H9 (cell line): Measurements from ENCODE around the gene C18orf54. TPM values are rescaled to one million over a fixed set of nuclear protein-coding genes. Genes with fewer than 3 reads are reported as not detected.

Experiments used
- DNase-seq: peaks from one replicate; pipeline ENCODE4 v3.0.0-alpha.2; 2017
- H2AFZ ChIP-seq: one replicate; pipeline ENCODE4 v1.6.1; 2013; ENCODE audit warnings: mild to moderate bottlenecking, low read length, control low read depth, moderate library complexity
- H2AK5ac ChIP-seq: 2 replicates; pipeline ENCODE4 v1.6.1; 2013; ENCODE audit warnings: low read length, control low read depth, mixed read lengths; ENCODE audit not compliant: insufficient read length
- H2BK120ac ChIP-seq: one replicate; pipeline ENCODE4 v1.6.1; 2013; ENCODE audit warnings: low read depth, mild to moderate bottlenecking, low read length, control low read depth, inconsistent platforms; ENCODE audit not compliant: poor library complexity, severe bottlenecking
- H2BK12ac ChIP-seq: 2 replicates; pipeline ENCODE4 v1.6.1; 2013; ENCODE audit warnings: low read length, control low read depth, mixed read lengths, low read depth; ENCODE audit not compliant: insufficient read length
- H2BK15ac ChIP-seq: 2 replicates; pipeline ENCODE4 v1.6.1; 2013; ENCODE audit warnings: low read depth, low read length, control low read depth
- H2BK20ac ChIP-seq: one replicate; pipeline ENCODE4 v1.6.1; 2013; ENCODE audit warnings: low read depth, mild to moderate bottlenecking, low read length, control low read depth, inconsistent platforms; ENCODE audit not compliant: poor library complexity, severe bottlenecking
- H2BK5ac ChIP-seq: 2 replicates; pipeline ENCODE4 v1.6.1; 2013; ENCODE audit warnings: low read length, control low read depth, mixed read lengths; ENCODE audit not compliant: insufficient read length
- H3K14ac ChIP-seq: 2 replicates; pipeline ENCODE4 v1.6.1; 2013; ENCODE audit warnings: low read length, control low read depth; ENCODE audit not compliant: insufficient read depth
- H3K18ac ChIP-seq: 2 replicates; pipeline ENCODE4 v1.6.1; 2013; ENCODE audit warnings: low read depth, mild to moderate bottlenecking, mixed read lengths, low read length, control low read depth; ENCODE audit not compliant: insufficient read length
- H3K23ac ChIP-seq: 2 replicates; pipeline ENCODE4 v1.6.1; 2013; ENCODE audit warnings: low read length, control low read depth, mixed read lengths, low read depth; ENCODE audit not compliant: insufficient read length
- H3K23me2 ChIP-seq: 2 replicates; pipeline ENCODE4 v1.6.1; 2013; ENCODE audit warnings: low read depth, mild to moderate bottlenecking, mixed read lengths, low read length, control low read depth; ENCODE audit not compliant: insufficient read length, poor library complexity, severe bottlenecking
- H3K27ac ChIP-seq: 2 replicates; pipeline ENCODE4 v1.5.1; 2013; ENCODE audit warnings: low read length, control low read depth, mixed read lengths, low read depth; ENCODE audit not compliant: insufficient read length
- H3K27me3 ChIP-seq: 2 replicates; pipeline ENCODE4 v1.6.1; 2013; ENCODE audit warnings: low read length, control low read depth, inconsistent platforms; ENCODE audit not compliant: insufficient read depth
- H3K4ac ChIP-seq: 2 replicates; pipeline ENCODE4 v1.6.1; 2013; ENCODE audit warnings: low read depth, mild to moderate bottlenecking, control low read depth, inconsistent platforms, low read length, moderate library complexity
- H3K4me1 ChIP-seq: 2 replicates; pipeline ENCODE4 v1.6.1; 2013; ENCODE audit warnings: low read length, control low read depth, inconsistent platforms; ENCODE audit not compliant: insufficient read depth
- H3K4me2 ChIP-seq: 2 replicates; pipeline ENCODE4 v1.6.1; 2013; ENCODE audit warnings: low read length, control low read depth, mixed read lengths; ENCODE audit not compliant: insufficient read length, insufficient read depth
- H3K56ac ChIP-seq: 2 replicates; pipeline ENCODE4 v1.6.1; 2013; ENCODE audit warnings: low read depth, mild to moderate bottlenecking, mixed read lengths, low read length, control low read depth; ENCODE audit not compliant: insufficient read length
- H3K79me1 ChIP-seq: 2 replicates; pipeline ENCODE4 v1.6.1; 2013; ENCODE audit warnings: low read depth, mild to moderate bottlenecking, moderate library complexity, low read length, control low read depth, inconsistent platforms; ENCODE audit not compliant: insufficient read depth, poor library complexity, severe bottlenecking
- H3K79me2 ChIP-seq: 2 replicates; pipeline ENCODE4 v1.6.1; 2013; ENCODE audit warnings: low read length, control low read depth, inconsistent platforms; ENCODE audit not compliant: insufficient read depth
- H3K9ac ChIP-seq: 2 replicates; pipeline ENCODE4 v1.6.1; 2013; ENCODE audit warnings: low read length, control low read depth, mixed read lengths; ENCODE audit not compliant: insufficient read length; ENCODE audit errors: extremely low read depth
- H3K9me3 ChIP-seq: one replicate; pipeline ENCODE4 v1.6.1; 2013; ENCODE audit warnings: low read depth, low read length, inconsistent platforms; ENCODE audit not compliant: control insufficient read depth
- H3T11ph ChIP-seq: one replicate; pipeline ENCODE4 v1.6.1; 2013; ENCODE audit warnings: mild to moderate bottlenecking, low read length, control low read depth, inconsistent platforms
- H4K20me1 ChIP-seq: one replicate; pipeline ENCODE4 v1.6.1; 2013; ENCODE audit not compliant: control insufficient read depth, insufficient read length, insufficient read depth
- H4K5ac ChIP-seq: 2 replicates; pipeline ENCODE4 v1.6.1; 2013; ENCODE audit warnings: low read depth, mild to moderate bottlenecking, mixed read lengths, low read length, control low read depth; ENCODE audit not compliant: insufficient read length
- H4K8ac ChIP-seq: replicated peaks from 2 replicates; pipeline ENCODE4 v1.6.1; 2013; ENCODE audit warnings: low read length, control low read depth, mixed read lengths, low read depth; ENCODE audit not compliant: insufficient read length
- H4K91ac ChIP-seq: 2 replicates; pipeline ENCODE4 v1.6.1; 2013; ENCODE audit warnings: low read depth, mild to moderate bottlenecking, moderate library complexity, mixed read lengths, low read length, control low read depth; ENCODE audit not compliant: insufficient read length
- H3K27ac Mint-ChIP-seq, 3 experiments: 2 replicates in 2 of 3; 3 replicates in 1 of 3; pipeline ENCODE4 v1.8.0; 2020 to 2021; ENCODE audit warnings: mixed read lengths in 3 of 3, mild to moderate bottlenecking in 1 of 3, moderate library complexity in 1 of 3
- H3K27me3 Mint-ChIP-seq: 2 replicates; pipeline ENCODE4 v1.8.0; 2021; ENCODE audit warnings: low read depth, mild to moderate bottlenecking, moderate library complexity, mixed read lengths
- H3K36me3 Mint-ChIP-seq, 3 experiments: 2 replicates in 2 of 3; 3 replicates in 1 of 3; pipeline ENCODE4 v1.8.0; 2020 to 2021; ENCODE audit warnings: low read depth in 3 of 3, mixed read lengths in 3 of 3; ENCODE audit not compliant: insufficient read depth in 1 of 3
- H3K4me1 Mint-ChIP-seq, 2 experiments: 2 replicates each; pipeline ENCODE4 v1.8.0; 2020; ENCODE audit warnings: mixed read lengths in 2 of 2
- H3K4me3 Mint-ChIP-seq, 2 experiments: 2 replicates in 1 of 2; 3 replicates in 1 of 2; pipeline ENCODE4 v1.8.0; 2020 to 2021; ENCODE audit warnings: mild to moderate bottlenecking in 2 of 2, mixed read lengths in 2 of 2, moderate library complexity in 1 of 2
- H3K9me3 Mint-ChIP-seq, 2 experiments: 2 replicates in 1 of 2; 3 replicates in 1 of 2; pipeline ENCODE4 v1.8.0; 2020; ENCODE audit warnings: mild to moderate bottlenecking in 2 of 2, mixed read lengths in 2 of 2, moderate library complexity in 1 of 2
- WGBS: extraction: QIAGEN DNeasy Blood & Tissue Kit; methylation state at CpG from one replicate; pipeline ENCODE4 v1.1.7; 2013; ENCODE audit warnings: missing lambda C conversion rate, low lambda C conversion rate, mixed read lengths; ENCODE audit not compliant: insufficient read length; ENCODE audit errors: extremely low coverage; 5-methylcytosine and 5-hydroxymethylcytosine counted together
- total RNA-seq: library from RNA; stranded (reverse); gene quantifications from 2 replicates; pipeline ENCODE4 v1.2.1, GENCODE V29; 2021
- TF ChIP-seq, protein P1 (sequence below): fragments of 200-600 bp; sonication (generic); conservative IDR thresholded peaks from 3 replicates; pipeline ENCODE4 v1.8.0; 2021; ENCODE audit warnings: antibody characterized with exemption, mild to moderate bottlenecking

C18orf54 gene
- total RNA-seq, 1 experiment from 2014 or later, result 21.6 TPM

DNA sequence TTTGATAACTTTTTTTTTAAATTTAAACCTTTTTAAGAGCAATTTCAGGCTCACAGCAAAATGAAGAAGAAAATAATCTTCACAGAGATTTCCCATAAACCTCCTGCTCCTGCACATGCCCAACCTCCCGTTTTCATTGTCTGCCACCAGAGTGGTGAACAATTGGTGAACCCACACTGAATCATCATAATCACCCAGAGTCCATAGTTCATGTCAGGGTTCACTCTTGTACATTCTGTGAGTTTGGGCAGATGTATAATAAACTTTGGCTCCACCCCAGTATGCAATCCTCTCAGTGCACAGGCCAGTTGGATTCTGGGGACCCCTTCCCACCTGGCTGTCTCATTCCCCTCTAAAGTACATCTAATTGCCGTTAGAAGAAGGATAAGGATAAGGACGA, 24.4 kb downstream of the C18orf54 start:
- Histone ChIP-seq H3K23ac (no peak overlapping the region), H4K91ac (no peak overlapping the region), H3K27ac (no peak overlapping the region), H2BK12ac (no peak overlapping the region), H3K14ac (no peak overlapping the region), H2BK20ac (no peak overlapping the region), H2BK15ac (no peak overlapping the region), H3K9ac (no peak overlapping the region), H4K5ac (no peak overlapping the region), H3K4ac (no peak overlapping the region), H4K20me1 (no peaks in the 10 kb centered on the region), H3K18ac (no peak overlapping the region), H2BK5ac (no peak overlapping the region), H3K27me3 (no peaks in the 10 kb centered on the region), H3K9me3 (no peaks in the 10 kb centered on the region), H3K4me1 (peaks cover 6% of the 10 kb centered on the region), H2BK120ac (no peak overlapping the region), H3K23me2 (no peaks in the 10 kb centered on the region), H3K79me2 (no peaks in the 10 kb centered on the region), H3K56ac (no peak overlapping the region), H2AFZ (no peak overlapping the region), H4K8ac (no peak overlapping the region), H2AK5ac (no peak overlapping the region), H3K4me2 (no peak overlapping the region), H3T11ph (no peak overlapping the region), H3K79me1 (no peaks in the 10 kb centered on the region)
- Mint-ChIP-seq H3K27ac (peak overlapping the region in 2 of 3 experiments; percentile 62 to 66; a peak in 3 of 7 replicates), H3K4me1 (peaks cover 45% of the 10 kb centered on the region in 2 experiments), H3K27me3 (no peaks in the 10 kb centered on the region), H3K4me3 (no peak overlapping the region), H3K9me3 (peaks cover 2 to 3% of the 10 kb centered on the region in 2 experiments), H3K36me3 (peaks cover 5 to 27% (median 23%) of the 10 kb centered on the region in 3 experiments)
- TF ChIP-seq, protein P1, sequence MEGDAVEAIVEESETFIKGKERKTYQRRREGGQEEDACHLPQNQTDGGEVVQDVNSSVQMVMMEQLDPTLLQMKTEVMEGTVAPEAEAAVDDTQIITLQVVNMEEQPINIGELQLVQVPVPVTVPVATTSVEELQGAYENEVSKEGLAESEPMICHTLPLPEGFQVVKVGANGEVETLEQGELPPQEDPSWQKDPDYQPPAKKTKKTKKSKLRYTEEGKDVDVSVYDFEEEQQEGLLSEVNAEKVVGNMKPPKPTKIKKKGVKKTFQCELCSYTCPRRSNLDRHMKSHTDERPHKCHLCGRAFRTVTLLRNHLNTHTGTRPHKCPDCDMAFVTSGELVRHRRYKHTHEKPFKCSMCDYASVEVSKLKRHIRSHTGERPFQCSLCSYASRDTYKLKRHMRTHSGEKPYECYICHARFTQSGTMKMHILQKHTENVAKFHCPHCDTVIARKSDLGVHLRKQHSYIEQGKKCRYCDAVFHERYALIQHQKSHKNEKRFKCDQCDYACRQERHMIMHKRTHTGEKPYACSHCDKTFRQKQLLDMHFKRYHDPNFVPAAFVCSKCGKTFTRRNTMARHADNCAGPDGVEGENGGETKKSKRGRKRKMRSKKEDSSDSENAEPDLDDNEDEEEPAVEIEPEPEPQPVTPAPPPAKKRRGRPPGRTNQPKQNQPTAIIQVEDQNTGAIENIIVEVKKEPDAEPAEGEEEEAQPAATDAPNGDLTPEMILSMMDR, result no peak
- no CpG with 5 or more reads among the region's 3 CpGs for WGBS
- DNase-seq, result no peak
